H9 (cell line): Measurements from ENCODE around the gene EZH2. TPM values are rescaled to one million over a fixed set of nuclear protein-coding genes. Genes with fewer than 3 reads are reported as not detected.

Source experiments
- DNase-seq: peaks from one replicate; pipeline ENCODE4 v3.0.0-alpha.2; 2017
- H2AFZ ChIP-seq: one replicate; pipeline ENCODE4 v1.6.1; 2013; ENCODE audit warnings: mild to moderate bottlenecking, low read length, control low read depth, moderate library complexity
- H2AK5ac ChIP-seq: 2 replicates; pipeline ENCODE4 v1.6.1; 2013; ENCODE audit warnings: low read length, control low read depth, mixed read lengths; ENCODE audit not compliant: insufficient read length
- H2BK120ac ChIP-seq: one replicate; pipeline ENCODE4 v1.6.1; 2013; ENCODE audit warnings: low read depth, mild to moderate bottlenecking, low read length, control low read depth, inconsistent platforms; ENCODE audit not compliant: poor library complexity, severe bottlenecking
- H2BK12ac ChIP-seq: 2 replicates; pipeline ENCODE4 v1.6.1; 2013; ENCODE audit warnings: low read length, control low read depth, mixed read lengths, low read depth; ENCODE audit not compliant: insufficient read length
- H2BK15ac ChIP-seq: 2 replicates; pipeline ENCODE4 v1.6.1; 2013; ENCODE audit warnings: low read depth, low read length, control low read depth
- H2BK20ac ChIP-seq: one replicate; pipeline ENCODE4 v1.6.1; 2013; ENCODE audit warnings: low read depth, mild to moderate bottlenecking, low read length, control low read depth, inconsistent platforms; ENCODE audit not compliant: poor library complexity, severe bottlenecking
- H2BK5ac ChIP-seq: 2 replicates; pipeline ENCODE4 v1.6.1; 2013; ENCODE audit warnings: low read length, control low read depth, mixed read lengths; ENCODE audit not compliant: insufficient read length
- H3K14ac ChIP-seq: 2 replicates; pipeline ENCODE4 v1.6.1; 2013; ENCODE audit warnings: low read length, control low read depth; ENCODE audit not compliant: insufficient read depth
- H3K18ac ChIP-seq: 2 replicates; pipeline ENCODE4 v1.6.1; 2013; ENCODE audit warnings: low read depth, mild to moderate bottlenecking, mixed read lengths, low read length, control low read depth; ENCODE audit not compliant: insufficient read length
- H3K23ac ChIP-seq: 2 replicates; pipeline ENCODE4 v1.6.1; 2013; ENCODE audit warnings: low read length, control low read depth, mixed read lengths, low read depth; ENCODE audit not compliant: insufficient read length
- H3K23me2 ChIP-seq: 2 replicates; pipeline ENCODE4 v1.6.1; 2013; ENCODE audit warnings: low read depth, mild to moderate bottlenecking, mixed read lengths, low read length, control low read depth; ENCODE audit not compliant: insufficient read length, poor library complexity, severe bottlenecking
- H3K27ac ChIP-seq: 2 replicates; pipeline ENCODE4 v1.5.1; 2013; ENCODE audit warnings: low read length, control low read depth, mixed read lengths, low read depth; ENCODE audit not compliant: insufficient read length
- H3K27me3 ChIP-seq: 2 replicates; pipeline ENCODE4 v1.6.1; 2013; ENCODE audit warnings: low read length, control low read depth, inconsistent platforms; ENCODE audit not compliant: insufficient read depth
- H3K4ac ChIP-seq: 2 replicates; pipeline ENCODE4 v1.6.1; 2013; ENCODE audit warnings: low read depth, mild to moderate bottlenecking, control low read depth, inconsistent platforms, low read length, moderate library complexity
- H3K4me1 ChIP-seq: 2 replicates; pipeline ENCODE4 v1.6.1; 2013; ENCODE audit warnings: low read length, control low read depth, inconsistent platforms; ENCODE audit not compliant: insufficient read depth
- H3K4me2 ChIP-seq: 2 replicates; pipeline ENCODE4 v1.6.1; 2013; ENCODE audit warnings: low read length, control low read depth, mixed read lengths; ENCODE audit not compliant: insufficient read length, insufficient read depth
- H3K56ac ChIP-seq: 2 replicates; pipeline ENCODE4 v1.6.1; 2013; ENCODE audit warnings: low read depth, mild to moderate bottlenecking, mixed read lengths, low read length, control low read depth; ENCODE audit not compliant: insufficient read length
- H3K79me1 ChIP-seq: 2 replicates; pipeline ENCODE4 v1.6.1; 2013; ENCODE audit warnings: low read depth, mild to moderate bottlenecking, moderate library complexity, low read length, control low read depth, inconsistent platforms; ENCODE audit not compliant: insufficient read depth, poor library complexity, severe bottlenecking
- H3K79me2 ChIP-seq: 2 replicates; pipeline ENCODE4 v1.6.1; 2013; ENCODE audit warnings: low read length, control low read depth, inconsistent platforms; ENCODE audit not compliant: insufficient read depth
- H3K9ac ChIP-seq: 2 replicates; pipeline ENCODE4 v1.6.1; 2013; ENCODE audit warnings: low read length, control low read depth, mixed read lengths; ENCODE audit not compliant: insufficient read length; ENCODE audit errors: extremely low read depth
- H3K9me3 ChIP-seq: one replicate; pipeline ENCODE4 v1.6.1; 2013; ENCODE audit warnings: low read depth, low read length, inconsistent platforms; ENCODE audit not compliant: control insufficient read depth
- H3T11ph ChIP-seq: one replicate; pipeline ENCODE4 v1.6.1; 2013; ENCODE audit warnings: mild to moderate bottlenecking, low read length, control low read depth, inconsistent platforms
- H4K20me1 ChIP-seq: one replicate; pipeline ENCODE4 v1.6.1; 2013; ENCODE audit not compliant: control insufficient read depth, insufficient read length, insufficient read depth
- H4K5ac ChIP-seq: 2 replicates; pipeline ENCODE4 v1.6.1; 2013; ENCODE audit warnings: low read depth, mild to moderate bottlenecking, mixed read lengths, low read length, control low read depth; ENCODE audit not compliant: insufficient read length
- H4K8ac ChIP-seq: replicated peaks from 2 replicates; pipeline ENCODE4 v1.6.1; 2013; ENCODE audit warnings: low read length, control low read depth, mixed read lengths, low read depth; ENCODE audit not compliant: insufficient read length
- H4K91ac ChIP-seq: 2 replicates; pipeline ENCODE4 v1.6.1; 2013; ENCODE audit warnings: low read depth, mild to moderate bottlenecking, moderate library complexity, mixed read lengths, low read length, control low read depth; ENCODE audit not compliant: insufficient read length
- H3K27ac Mint-ChIP-seq, 3 experiments: 2 replicates in 2 of 3; 3 replicates in 1 of 3; pipeline ENCODE4 v1.8.0; 2020 to 2021; ENCODE audit warnings: mixed read lengths in 3 of 3, mild to moderate bottlenecking in 1 of 3, moderate library complexity in 1 of 3
- H3K27me3 Mint-ChIP-seq: 2 replicates; pipeline ENCODE4 v1.8.0; 2021; ENCODE audit warnings: low read depth, mild to moderate bottlenecking, moderate library complexity, mixed read lengths
- H3K36me3 Mint-ChIP-seq, 3 experiments: 2 replicates in 2 of 3; 3 replicates in 1 of 3; pipeline ENCODE4 v1.8.0; 2020 to 2021; ENCODE audit warnings: low read depth in 3 of 3, mixed read lengths in 3 of 3; ENCODE audit not compliant: insufficient read depth in 1 of 3
- H3K4me1 Mint-ChIP-seq, 2 experiments: 2 replicates each; pipeline ENCODE4 v1.8.0; 2020; ENCODE audit warnings: mixed read lengths in 2 of 2
- H3K4me3 Mint-ChIP-seq, 2 experiments: 2 replicates in 1 of 2; 3 replicates in 1 of 2; pipeline ENCODE4 v1.8.0; 2020 to 2021; ENCODE audit warnings: mild to moderate bottlenecking in 2 of 2, mixed read lengths in 2 of 2, moderate library complexity in 1 of 2
- H3K9me3 Mint-ChIP-seq, 2 experiments: 2 replicates in 1 of 2; 3 replicates in 1 of 2; pipeline ENCODE4 v1.8.0; 2020; ENCODE audit warnings: mild to moderate bottlenecking in 2 of 2, mixed read lengths in 2 of 2, moderate library complexity in 1 of 2
- total RNA-seq: library from RNA; stranded (reverse); gene quantifications from 2 replicates; pipeline ENCODE4 v1.2.1, GENCODE V29; 2021
- TF ChIP-seq, protein P1 (sequence below): fragments of 200-600 bp; sonication (generic); conservative IDR thresholded peaks from 3 replicates; pipeline ENCODE4 v1.8.0; 2021; ENCODE audit warnings: antibody characterized with exemption, mild to moderate bottlenecking

Gene EZH2
- total RNA-seq, 1 experiment from 2014 or later: 41.3 TPM

DNA sequence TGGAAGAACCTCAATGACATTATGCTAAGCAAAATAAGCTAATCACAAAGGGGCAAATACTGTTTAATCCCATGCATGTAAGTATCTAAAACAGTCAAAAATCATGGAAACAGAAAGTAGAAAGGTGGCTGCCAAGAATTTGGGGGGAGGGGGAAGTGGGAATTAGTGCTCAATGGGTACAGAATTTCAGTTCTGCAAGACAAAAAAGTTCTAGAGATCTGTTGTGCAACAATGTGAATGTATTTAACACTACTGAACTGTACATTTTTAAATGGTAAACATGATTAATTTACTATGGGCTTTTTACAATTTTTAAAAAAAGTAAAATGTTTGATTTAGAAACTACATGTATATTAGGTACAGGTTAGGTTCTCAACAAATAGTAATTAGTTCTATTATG lies 11.9 kb downstream of the EZH2 start:
- H2BK120ac ChIP-seq: no peak overlapping the region
- no peak overlapping the region for H3K27ac ChIP-seq
- H3K79me1 ChIP-seq: peaks cover 16% of the 10 kb centered on the region
- H3K9ac ChIP-seq: no peak overlapping the region
- no peak overlapping the region for H2AK5ac ChIP-seq
- H4K20me1 ChIP-seq: no peaks in the 10 kb centered on the region
- Mint-ChIP-seq H3K27ac (no peak overlapping the region), H3K36me3 (peaks cover 11 to 12% (median 11%) of the 10 kb centered on the region in 3 experiments; a peak in 6 of 7 replicates), H3K4me3 (no peak overlapping the region), H3K4me1 (peaks cover 22 to 40% of the 10 kb centered on the region in 2 experiments), H3K9me3 (peaks cover 5 to 13% of the 10 kb centered on the region in 2 experiments), H3K27me3 (no peaks in the 10 kb centered on the region)
- H3K79me2 ChIP-seq: peaks cover 36% of the 10 kb centered on the region; the same call in 1 of the 2 replicates
- no peaks in the 10 kb centered on the region for H3K23me2 ChIP-seq
- no peak overlapping the region for H4K5ac ChIP-seq
- H3K4me1 ChIP-seq: no peaks in the 10 kb centered on the region
- no peaks in the 10 kb centered on the region for H3K9me3 ChIP-seq
- H3K4ac ChIP-seq: no peak overlapping the region
- no peak overlapping the region for H2BK15ac ChIP-seq
- H4K8ac ChIP-seq: no peak overlapping the region
- no peak overlapping the region for H4K91ac ChIP-seq
- no peaks in the 10 kb centered on the region for H3K27me3 ChIP-seq
- no peak overlapping the region for H3K14ac ChIP-seq
- DNase-seq: no peak
- no peak overlapping the region for H2BK5ac ChIP-seq
- H3T11ph ChIP-seq: no peak overlapping the region
- H3K56ac ChIP-seq: no peak overlapping the region
- H2BK20ac ChIP-seq: no peak overlapping the region
- no peak overlapping the region for H2AFZ ChIP-seq
- H3K18ac ChIP-seq: no peak overlapping the region
- H2BK12ac ChIP-seq: no peak overlapping the region
- H3K4me2 ChIP-seq: no peak overlapping the region
- TF ChIP-seq, protein P1, sequence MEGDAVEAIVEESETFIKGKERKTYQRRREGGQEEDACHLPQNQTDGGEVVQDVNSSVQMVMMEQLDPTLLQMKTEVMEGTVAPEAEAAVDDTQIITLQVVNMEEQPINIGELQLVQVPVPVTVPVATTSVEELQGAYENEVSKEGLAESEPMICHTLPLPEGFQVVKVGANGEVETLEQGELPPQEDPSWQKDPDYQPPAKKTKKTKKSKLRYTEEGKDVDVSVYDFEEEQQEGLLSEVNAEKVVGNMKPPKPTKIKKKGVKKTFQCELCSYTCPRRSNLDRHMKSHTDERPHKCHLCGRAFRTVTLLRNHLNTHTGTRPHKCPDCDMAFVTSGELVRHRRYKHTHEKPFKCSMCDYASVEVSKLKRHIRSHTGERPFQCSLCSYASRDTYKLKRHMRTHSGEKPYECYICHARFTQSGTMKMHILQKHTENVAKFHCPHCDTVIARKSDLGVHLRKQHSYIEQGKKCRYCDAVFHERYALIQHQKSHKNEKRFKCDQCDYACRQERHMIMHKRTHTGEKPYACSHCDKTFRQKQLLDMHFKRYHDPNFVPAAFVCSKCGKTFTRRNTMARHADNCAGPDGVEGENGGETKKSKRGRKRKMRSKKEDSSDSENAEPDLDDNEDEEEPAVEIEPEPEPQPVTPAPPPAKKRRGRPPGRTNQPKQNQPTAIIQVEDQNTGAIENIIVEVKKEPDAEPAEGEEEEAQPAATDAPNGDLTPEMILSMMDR: no peak
- H3K23ac ChIP-seq: no peak overlapping the region
